Tibial nerve (tissue), 4 donors: ENCODE results near the gene JAKMIP1. TPM values are rescaled to one million over a fixed set of nuclear protein-coding genes. Genes with fewer than 3 reads are reported as not detected.

ENCODE experiments used
- DNase-seq, 2 donors: peaks; one replicate each; pipeline ENCODE4 v3.0.0-alpha.2; 2019; ENCODE audit warnings: low spot score in 2 of 2
- H3K27ac ChIP-seq, 4 donors: fragments of 200-600 bp; sonication (generic) in 3 of 4; one replicate each; pipeline ENCODE4 v1.5.1; 2017 to 2019; ENCODE audit warnings: mild to moderate bottlenecking in 1 of 4
- H3K27me3 ChIP-seq, 2 donors: fragments of 200-600 bp; sonication (generic) in 1 of 2; one replicate each; pipeline versions ENCODE4 v1.5.1 to v1.6.0; 2017 to 2019
- H3K36me3 ChIP-seq, 3 donors: fragments of 200-600 bp; sonication (generic); one replicate each; pipeline ENCODE4 v1.5.1; 2018 to 2019
- H3K4me1 ChIP-seq, 4 donors: fragments of 200-600 bp; sonication (generic) in 3 of 4; one replicate each; pipeline ENCODE4 v1.5.1; 2017 to 2019
- H3K4me3 ChIP-seq, 4 donors: fragments of 200-600 bp; sonication (generic) in 3 of 4; one replicate each; pipeline ENCODE4 v1.5.1; 2017 to 2019; ENCODE audit warnings: mild to moderate bottlenecking in 1 of 4, moderate library complexity in 1 of 4
- H3K9me3 ChIP-seq, 4 donors: fragments of 200-600 bp; sonication (generic) in 3 of 4; one replicate each; pipeline ENCODE4 v1.5.1; 2017 to 2019
- EP300 ChIP-seq, 2 donors: sonication (generic); formaldehyde crosslinking; IDR thresholded peaks; one replicate each; pipeline ENCODE4 v1.6.1; 2017; ENCODE audit warnings: antibody characterized with exemption in 2 of 2, mild to moderate bottlenecking in 1 of 2
- POLR2A ChIP-seq, 2 donors: fragments of 450-650 bp; IDR thresholded peaks; one replicate each; pipeline ENCODE4 v1.6.1; 2017; ENCODE audit warnings: antibody characterized with exemption in 2 of 2, mild to moderate bottlenecking in 2 of 2, moderate library complexity in 2 of 2
- WGBS, 2 donors: methylation state at CpG; one replicate each; pipeline ENCODE4 v1.1.5; 2018; 5-methylcytosine and 5-hydroxymethylcytosine counted together
- total RNA-seq, 4 donors: library from RNA; depleted of rRNA; stranded (reverse); fragments of >200 nt; gene quantifications; one replicate each; pipeline ENCODE4 v1.1.0, GENCODE V29; 2016
- TF ChIP-seq, protein P1 (sequence below), 5 experiments: fragments of 200-600 bp in 3 of 5; fragments of 450-650 bp in 2 of 5; sonication (generic) in 3 of 5; IDR thresholded peaks; one replicate each; pipeline ENCODE4 v1.5.1; 2016 to 2019; ENCODE audit warnings: antibody characterized with exemption in 5 of 5, mild to moderate bottlenecking in 3 of 5, moderate library complexity in 2 of 5

The JAKMIP1 gene
- total RNA-seq, 4 donors from 2014 or later = 0.30 to 2.5 (median 1.2) TPM

DNA sequence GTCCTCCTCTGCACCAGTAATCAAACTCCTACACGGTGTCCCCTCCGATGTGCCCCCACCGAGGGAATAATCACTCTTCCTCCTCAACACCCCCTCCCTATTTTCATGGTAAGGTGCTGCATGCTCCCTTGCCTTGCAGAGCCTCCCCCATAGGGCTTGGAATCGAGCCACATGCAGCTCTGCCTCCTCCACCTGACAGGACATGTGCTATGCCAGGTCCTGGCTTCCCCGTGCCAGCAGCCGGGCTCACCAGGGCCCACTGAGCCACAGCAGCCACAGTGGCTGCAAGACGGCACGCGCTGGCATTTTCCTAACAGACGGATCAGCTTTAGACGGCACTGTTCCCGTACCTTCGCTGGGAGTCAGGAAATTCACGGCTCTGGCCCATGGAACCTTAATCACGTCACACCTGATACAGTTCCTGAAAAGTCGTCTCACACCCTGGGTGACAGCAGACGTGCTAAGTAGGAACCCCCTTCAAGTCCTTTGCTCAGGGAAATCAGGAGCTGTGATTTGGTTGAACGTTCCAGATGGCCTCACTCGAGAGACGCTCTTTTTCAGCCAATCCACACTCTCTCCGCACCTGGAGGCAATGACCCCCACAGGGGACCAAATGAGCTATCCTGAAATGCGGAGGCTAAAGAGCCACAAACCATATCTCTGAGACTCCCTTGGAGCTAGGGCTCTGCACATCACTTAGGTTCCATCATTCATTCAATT, 63.2 kb downstream of the JAKMIP1 start:
- peaks cover 0 to 7% (median 0%) of the 10 kb centered on the region in 4 donors for H3K9me3 ChIP-seq
- TF ChIP-seq POLR2A (IDR thresholded peaks at IDR 0.05) (no peak), EP300 (IDR thresholded peaks at IDR 0.05) (no peak)
- TF ChIP-seq, protein P1, sequence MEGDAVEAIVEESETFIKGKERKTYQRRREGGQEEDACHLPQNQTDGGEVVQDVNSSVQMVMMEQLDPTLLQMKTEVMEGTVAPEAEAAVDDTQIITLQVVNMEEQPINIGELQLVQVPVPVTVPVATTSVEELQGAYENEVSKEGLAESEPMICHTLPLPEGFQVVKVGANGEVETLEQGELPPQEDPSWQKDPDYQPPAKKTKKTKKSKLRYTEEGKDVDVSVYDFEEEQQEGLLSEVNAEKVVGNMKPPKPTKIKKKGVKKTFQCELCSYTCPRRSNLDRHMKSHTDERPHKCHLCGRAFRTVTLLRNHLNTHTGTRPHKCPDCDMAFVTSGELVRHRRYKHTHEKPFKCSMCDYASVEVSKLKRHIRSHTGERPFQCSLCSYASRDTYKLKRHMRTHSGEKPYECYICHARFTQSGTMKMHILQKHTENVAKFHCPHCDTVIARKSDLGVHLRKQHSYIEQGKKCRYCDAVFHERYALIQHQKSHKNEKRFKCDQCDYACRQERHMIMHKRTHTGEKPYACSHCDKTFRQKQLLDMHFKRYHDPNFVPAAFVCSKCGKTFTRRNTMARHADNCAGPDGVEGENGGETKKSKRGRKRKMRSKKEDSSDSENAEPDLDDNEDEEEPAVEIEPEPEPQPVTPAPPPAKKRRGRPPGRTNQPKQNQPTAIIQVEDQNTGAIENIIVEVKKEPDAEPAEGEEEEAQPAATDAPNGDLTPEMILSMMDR (IDR thresholded peaks at IDR 0.05) = no peak
- H3K27me3 ChIP-seq = no peaks in the 10 kb centered on the region
- H3K4me3 ChIP-seq = no peak overlapping the region
- H3K27ac ChIP-seq = no peak overlapping the region
- H3K36me3 ChIP-seq = no peaks in the 10 kb centered on the region
- no peak for DNase-seq
- no peaks in the 10 kb centered on the region for H3K4me1 ChIP-seq
- WGBS, 2 donors = 71% methylated on average over 21 to 22 of the region's 22 CpGs

DNA sequence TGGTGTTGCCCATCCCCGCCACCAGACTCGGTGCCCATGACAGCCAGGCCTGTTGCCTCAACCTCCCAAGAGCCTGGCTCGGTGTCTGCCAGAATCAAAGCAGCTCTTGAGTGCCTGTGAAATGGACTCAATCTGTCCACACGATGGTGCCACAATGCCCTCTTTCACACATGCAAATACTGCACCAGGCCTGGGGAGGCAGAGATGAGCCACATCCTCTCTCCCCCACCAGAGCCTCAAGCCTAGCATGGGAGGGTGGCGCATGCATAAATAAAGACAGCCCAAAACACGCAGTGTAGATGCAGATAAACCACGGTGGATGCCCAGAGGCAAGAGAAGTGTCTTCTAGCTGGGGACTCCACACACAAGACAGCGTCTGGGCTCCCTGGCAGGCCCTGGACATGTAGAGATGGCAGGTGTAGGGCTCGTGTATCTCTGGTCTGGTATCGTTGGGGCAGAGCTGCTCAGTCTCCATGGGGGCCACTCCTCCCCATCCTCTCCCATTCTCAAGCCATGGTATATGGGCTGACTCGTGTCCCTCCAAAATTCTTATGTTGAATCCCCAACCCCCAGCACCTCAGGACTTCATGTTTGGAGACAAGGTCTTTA, 65.6 kb downstream of the JAKMIP1 start:
- Histone ChIP-seq H3K27ac (no peak overlapping the region), H3K4me3 (no peak overlapping the region), H3K36me3 (no peaks in the 10 kb centered on the region), H3K9me3 (peaks cover 0 to 7% (median 0%) of the 10 kb centered on the region in 4 donors), H3K27me3 (no peaks in the 10 kb centered on the region), H3K4me1 (no peaks in the 10 kb centered on the region)
- TF ChIP-seq EP300 (IDR thresholded peaks at IDR 0.05) (no peak), POLR2A (IDR thresholded peaks at IDR 0.05) (no peak)
- TF ChIP-seq, protein P1 (IDR thresholded peaks at IDR 0.05) = no peak
- 71 to 72% methylated on average over 11 of the region's 11 CpGs for WGBS, 2 donors
- DNase-seq = no peak

DNA sequence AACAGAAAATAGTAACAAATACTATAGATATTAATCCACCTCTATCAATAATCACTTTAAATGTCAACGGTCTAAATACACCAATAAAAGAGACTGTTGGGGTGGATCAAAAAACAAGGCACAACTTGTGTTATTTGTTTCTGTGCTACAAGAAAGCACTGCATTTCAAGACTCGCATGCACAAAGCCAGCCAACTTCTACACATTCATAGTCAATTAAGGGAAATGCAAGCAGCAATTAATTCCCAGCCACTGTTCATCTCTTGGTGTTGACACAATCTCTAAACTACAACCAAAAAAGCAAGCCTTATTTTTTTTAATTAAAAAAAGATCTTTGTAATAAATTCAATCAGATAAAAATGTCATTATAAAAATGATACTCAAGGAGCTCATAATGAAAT, 67.6 kb downstream of the JAKMIP1 start:
- peaks cover 0 to 7% (median 0%) of the 10 kb centered on the region in 4 donors for H3K9me3 ChIP-seq
- no peak for TF ChIP-seq POLR2A (IDR thresholded peaks at IDR 0.05)
- TF ChIP-seq EP300 (IDR thresholded peaks at IDR 0.05) = no peak
- TF ChIP-seq, protein P1 (IDR thresholded peaks at IDR 0.05) = no peak
- no peaks in the 10 kb centered on the region for H3K27me3 ChIP-seq
- DNase-seq = no peak
- H3K4me1 ChIP-seq = no peaks in the 10 kb centered on the region
- no peaks in the 10 kb centered on the region for H3K36me3 ChIP-seq
- WGBS, 2 donors = 66 to 77% methylated on average over 2 of the region's 2 CpGs
- H3K27ac ChIP-seq = no peak overlapping the region
- no peak overlapping the region for H3K4me3 ChIP-seq

DNA sequence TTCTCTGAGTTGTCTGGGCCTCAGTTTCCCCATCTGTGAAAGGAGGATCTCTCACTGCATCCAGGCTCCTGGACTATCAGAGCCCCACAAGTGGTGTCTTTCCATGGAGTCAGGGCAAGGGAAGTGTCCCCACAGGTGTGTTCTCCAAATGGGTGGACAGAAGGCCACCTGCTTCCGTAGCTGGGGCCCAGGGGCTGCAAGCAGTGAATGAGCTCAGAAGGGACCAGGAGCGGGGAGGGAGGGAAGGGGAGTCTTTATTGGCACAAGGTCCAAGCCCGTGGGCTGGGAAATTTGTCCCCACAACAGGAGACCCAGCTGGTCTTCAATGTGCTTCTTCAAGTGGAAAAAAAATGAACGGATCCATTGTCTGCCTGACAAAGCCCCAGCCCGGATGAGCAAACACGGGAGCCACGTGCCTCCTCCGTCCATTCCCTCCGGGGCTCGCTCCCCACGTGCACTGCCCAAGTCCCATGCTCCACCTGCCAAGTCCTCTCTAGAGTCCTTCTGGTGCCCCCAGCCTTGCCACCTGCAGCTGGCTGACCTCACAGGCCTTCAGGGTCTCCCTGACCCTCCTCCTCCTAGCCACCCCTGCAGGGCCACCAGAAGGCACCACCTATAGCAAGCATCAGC, 72.0 kb downstream of the JAKMIP1 start:
- TF ChIP-seq POLR2A (IDR thresholded peaks at IDR 0.05) (no peak), EP300 (IDR thresholded peaks at IDR 0.05) (no peak)
- TF ChIP-seq, protein P1 (IDR thresholded peaks at IDR 0.05) = no peak

More for the DNA sequence above, 72.0 kb downstream of the JAKMIP1 start:
- Histone ChIP-seq H3K9me3 (no peaks in the 10 kb centered on the region), H3K36me3 (no peaks in the 10 kb centered on the region), H3K4me3 (no peak overlapping the region), H3K27me3 (no peaks in the 10 kb centered on the region), H3K4me1 (no peaks in the 10 kb centered on the region), H3K27ac (no peak overlapping the region)
- WGBS, 2 donors = 62 to 65% methylated on average over 10 to 11 of the region's 11 CpGs
- DNase-seq = no peak
